ENCODE measurements around the gene TSHR. TPM values are rescaled to one million over a fixed set of nuclear protein-coding genes. Genes with fewer than 3 reads are reported as not detected.

The TSHR gene
- total and polyA plus RNA-seq, 2 of the 13 experiments (the other 11 are each of a cell fraction or from before 2014, with no cell fraction given): not detected

DNA sequence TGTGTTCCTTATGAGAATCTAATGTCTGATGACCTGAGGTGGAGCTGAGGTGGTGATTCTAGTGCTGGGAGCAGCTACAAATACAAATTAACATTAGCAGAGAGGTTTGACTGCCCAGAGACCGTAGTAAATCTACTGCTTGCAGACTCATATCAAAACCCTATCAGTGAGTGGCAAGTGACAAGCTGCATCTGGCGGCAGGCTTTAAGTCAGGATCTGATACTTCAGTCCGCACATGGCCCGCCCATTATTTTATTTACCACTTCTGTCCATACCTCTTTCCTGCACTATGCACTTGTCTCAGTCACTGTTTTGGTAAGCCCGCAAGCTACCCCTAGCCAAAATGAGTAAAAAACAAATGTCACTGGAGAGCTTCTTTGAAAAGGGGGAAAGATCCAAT is 25.3 kb upstream of the TSHR start:
- ChIA-PET CTCF (ENCODE audit: low intra/inter-chr PET ratio, low total read pairs) (no interaction called here), POLR2A (no interaction called here)
- in situ Hi-C loops (cut with HindIII; ENCODE audit: extremely low pct_ligation_motif_present, low pct_unique_long_range_greater_than_20kb): no loop called here
- FAIRE-seq: no peak
- ATAC-seq: no peak
- H2AFZ ChIP-seq (ENCODE audit: low read length): no peak overlapping the region
- no TSS peak for BruUV-seq (replicated peaks)
- no peak overlapping the region for H3K9ac ChIP-seq (ENCODE audit: insufficient read depth, low read depth, low read length)
- no peak for DNase-seq (ENCODE audit: low spot score)
- H3K4me1 ChIP-seq (ENCODE audit: insufficient read depth, low read length): no peaks in the 10 kb centered on the region
- no peaks in the 10 kb centered on the region for H4K20me1 ChIP-seq (ENCODE audit: insufficient read depth, low read length)
- no peak overlapping the region for H3K4me2 ChIP-seq (ENCODE audit: low read depth, low read length)
- TF ChIP-seq ARNTL (CRISPR knock-in tag; IDR thresholded peaks at IDR 0.05) (no peak), ZNF841 (CRISPR knock-in tag; IDR thresholded peaks at IDR 0.05; ENCODE audit: borderline replicate concordance) (no peak), KAT8 (CRISPR knock-in tag; IDR thresholded peaks at IDR 0.05) (no peak), ZNF501 (CRISPR knock-in tag; IDR thresholded peaks at IDR 0.05) (no peak), ZFP41 (CRISPR knock-in tag; IDR thresholded peaks at IDR 0.05; ENCODE audit: borderline replicate concordance) (no peak), NPAS2 (CRISPR knock-in tag; IDR thresholded peaks at IDR 0.05; ENCODE audit: borderline replicate concordance) (no peak), AHR (CRISPR knock-in tag; IDR thresholded peaks at IDR 0.05) (no peak), NRL (CRISPR knock-in tag; IDR thresholded peaks at IDR 0.05; ENCODE audit: borderline replicate concordance) (no peak), ZNF564 (CRISPR knock-in tag; IDR thresholded peaks at IDR 0.05) (no peak), CBX1 (IDR thresholded peaks at IDR 0.05; ENCODE audit: low read depth) (no peak)
- TF ChIP-seq, protein P1, sequence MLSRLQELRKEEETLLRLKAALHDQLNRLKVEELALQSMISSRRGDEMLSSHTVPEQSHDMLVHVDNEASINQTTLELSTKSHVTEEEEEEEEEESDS (CRISPR knock-in tag; IDR thresholded peaks at IDR 0.05; ENCODE audit: borderline replicate concordance): no peak
- TF ChIP-seq, protein P2, sequence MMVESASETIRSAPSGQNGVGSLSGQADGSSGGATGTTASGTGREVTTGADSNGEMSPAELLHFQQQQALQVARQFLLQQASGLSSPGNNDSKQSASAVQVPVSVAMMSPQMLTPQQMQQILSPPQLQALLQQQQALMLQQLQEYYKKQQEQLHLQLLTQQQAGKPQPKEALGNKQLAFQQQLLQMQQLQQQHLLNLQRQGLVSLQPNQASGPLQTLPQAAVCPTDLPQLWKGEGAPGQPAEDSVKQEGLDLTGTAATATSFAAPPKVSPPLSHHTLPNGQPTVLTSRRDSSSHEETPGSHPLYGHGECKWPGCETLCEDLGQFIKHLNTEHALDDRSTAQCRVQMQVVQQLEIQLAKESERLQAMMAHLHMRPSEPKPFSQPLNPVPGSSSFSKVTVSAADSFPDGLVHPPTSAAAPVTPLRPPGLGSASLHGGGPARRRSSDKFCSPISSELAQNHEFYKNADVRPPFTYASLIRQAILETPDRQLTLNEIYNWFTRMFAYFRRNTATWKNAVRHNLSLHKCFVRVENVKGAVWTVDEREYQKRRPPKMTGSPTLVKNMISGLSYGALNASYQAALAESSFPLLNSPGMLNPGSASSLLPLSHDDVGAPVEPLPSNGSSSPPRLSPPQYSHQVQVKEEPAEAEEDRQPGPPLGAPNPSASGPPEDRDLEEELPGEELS (CRISPR knock-in tag; IDR thresholded peaks at IDR 0.05): no peak
- intact Hi-C loops (cut with micrococcal nuclease; ENCODE audit: unreplicated experiment): no loop called here
- no peaks in the 10 kb centered on the region for H3K9me3 ChIP-seq (ENCODE audit: low read length)
- WGBS (ENCODE audit: low lambda C conversion rate): 89% methylated on average over 5 of the region's 5 CpGs
- no peak overlapping the region for H3K27ac ChIP-seq (ENCODE audit: extremely low read length, insufficient read depth, low read length)
- H3K4me3 ChIP-seq (replicated peaks in 1 of 3; ENCODE audit: insufficient read depth in 1 of 3, low read depth in 2 of 3, low read length in 3 of 3): no peak overlapping the region
- no peaks in the 10 kb centered on the region; a peak in 1 of 5 replicates for H3K36me3 ChIP-seq (replicated peaks in 1 of 2; ENCODE audit: control insufficient read depth in 1 of 2, insufficient read depth in 2 of 2, low read length in 2 of 2)
- no peaks in the 10 kb centered on the region for H3K79me2 ChIP-seq (ENCODE audit: insufficient read depth, low read length)
- H3K27me3 ChIP-seq (ENCODE audit: control insufficient read depth in 1 of 2, insufficient read depth in 2 of 2, low read length in 2 of 2): no peaks in the 10 kb centered on the region

All from HepG2 (cell line).